Activated CD8-positive, alpha-beta T cell treated with anti-CD3 and anti-CD28 coated beads for 36 hours (primary cell): Measurements from ENCODE around the gene PNPLA5. TPM values are rescaled to one million over a fixed set of nuclear protein-coding genes. Genes with fewer than 3 reads are reported as not detected.

Source experiments
- ATAC-seq: fragments of 200-7000 bp; cut with Tn5 transposase; one replicate; pipeline ENCODE4 v1.10.0; 2021; ENCODE audit warnings: mild to moderate bottlenecking, moderate library complexity
- CTCF ChIA-PET: fragments of 350-600 bp; sonication (Branson Sonifier 250); formaldehyde crosslinking; loops from one replicate; lab custom pipeline; 2021; ENCODE audit warnings: antibody characterized with exemption; lab: Charles Lee
- POLR2A ChIA-PET: fragments of 350-600 bp; sonication (Branson Sonifier 250); formaldehyde crosslinking; loops from one replicate; lab custom pipeline; 2021; ENCODE audit warnings: antibody characterized with exemption; lab: Charles Lee
- DNase-seq: peaks from one replicate; pipeline ENCODE4 v3.0.0-alpha.2; 2020
- H3K27ac Mint-ChIP-seq: one replicate; pipeline ENCODE4 v1.8.0; 2021; ENCODE audit warnings: mild to moderate bottlenecking, mixed read lengths
- H3K27me3 Mint-ChIP-seq: one replicate; pipeline ENCODE4 v1.8.0; 2021; ENCODE audit warnings: mixed read lengths
- H3K36me3 Mint-ChIP-seq: one replicate; pipeline ENCODE4 v1.8.0; 2021; ENCODE audit warnings: low read depth, mixed read lengths
- H3K4me1 Mint-ChIP-seq: one replicate; pipeline ENCODE4 v1.8.0; 2021; ENCODE audit warnings: low read depth, mixed read lengths
- H3K4me3 Mint-ChIP-seq: one replicate; pipeline ENCODE4 v1.8.0; 2021; ENCODE audit warnings: mild to moderate bottlenecking, moderate library complexity, mixed read lengths
- H3K9me3 Mint-ChIP-seq: one replicate; pipeline ENCODE4 v1.8.0; 2021; ENCODE audit warnings: mixed read lengths
- intact Hi-C: fragments of 100-400 bp; cut with micrococcal nuclease; formaldehyde crosslinking; loops from one replicate; pipeline ENCODE4 v1.10.0; 2022
- total RNA-seq, 2 experiments: library from RNA; stranded (reverse); gene quantifications; one replicate each; pipeline ENCODE4 v1.2.3, GENCODE V29; 2021
- TF ChIP-seq, protein P1 (sequence below): fragments of 200-600 bp; IDR thresholded peaks from one replicate; pipeline ENCODE4 v1.8.0; 2022; ENCODE audit warnings: antibody characterized with exemption, mild to moderate bottlenecking

The PNPLA5 gene
- total RNA-seq, 2 experiments from 2014 or later: not detected

DNA sequence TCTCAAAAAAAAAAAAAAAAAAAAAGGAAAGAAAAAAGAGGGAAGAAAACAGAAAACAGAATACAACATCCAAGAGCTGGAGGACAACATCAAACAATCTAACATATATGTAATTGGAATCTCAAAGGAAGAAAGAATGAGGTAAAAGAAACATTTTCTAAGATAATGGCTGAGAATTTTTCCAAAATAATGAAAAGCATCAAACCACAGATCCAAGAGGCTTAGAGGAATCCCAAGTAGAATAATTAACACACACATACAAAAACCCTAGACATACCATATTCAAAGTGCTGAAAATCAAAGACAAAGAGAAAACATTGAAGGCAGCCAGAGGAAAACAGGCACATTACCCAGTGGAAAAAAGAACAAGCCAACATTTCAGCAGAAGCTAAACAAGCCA, 34.4 kb downstream of the PNPLA5 start:
- Mint-ChIP-seq H3K27ac (no peak overlapping the region), H3K27me3 (peaks cover 21% of the 10 kb centered on the region), H3K4me1 (no peaks in the 10 kb centered on the region), H3K9me3 (peaks cover 6% of the 10 kb centered on the region), H3K4me3 (no peak overlapping the region), H3K36me3 (no peaks in the 10 kb centered on the region)
- TF ChIP-seq, protein P1, sequence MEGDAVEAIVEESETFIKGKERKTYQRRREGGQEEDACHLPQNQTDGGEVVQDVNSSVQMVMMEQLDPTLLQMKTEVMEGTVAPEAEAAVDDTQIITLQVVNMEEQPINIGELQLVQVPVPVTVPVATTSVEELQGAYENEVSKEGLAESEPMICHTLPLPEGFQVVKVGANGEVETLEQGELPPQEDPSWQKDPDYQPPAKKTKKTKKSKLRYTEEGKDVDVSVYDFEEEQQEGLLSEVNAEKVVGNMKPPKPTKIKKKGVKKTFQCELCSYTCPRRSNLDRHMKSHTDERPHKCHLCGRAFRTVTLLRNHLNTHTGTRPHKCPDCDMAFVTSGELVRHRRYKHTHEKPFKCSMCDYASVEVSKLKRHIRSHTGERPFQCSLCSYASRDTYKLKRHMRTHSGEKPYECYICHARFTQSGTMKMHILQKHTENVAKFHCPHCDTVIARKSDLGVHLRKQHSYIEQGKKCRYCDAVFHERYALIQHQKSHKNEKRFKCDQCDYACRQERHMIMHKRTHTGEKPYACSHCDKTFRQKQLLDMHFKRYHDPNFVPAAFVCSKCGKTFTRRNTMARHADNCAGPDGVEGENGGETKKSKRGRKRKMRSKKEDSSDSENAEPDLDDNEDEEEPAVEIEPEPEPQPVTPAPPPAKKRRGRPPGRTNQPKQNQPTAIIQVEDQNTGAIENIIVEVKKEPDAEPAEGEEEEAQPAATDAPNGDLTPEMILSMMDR: no peak
- intact Hi-C loops: no loop called here
- POLR2A ChIA-PET: no interaction called here
- CTCF ChIA-PET: no interaction called here
- ATAC-seq (no peak), DNase-seq (no peak)

DNA sequence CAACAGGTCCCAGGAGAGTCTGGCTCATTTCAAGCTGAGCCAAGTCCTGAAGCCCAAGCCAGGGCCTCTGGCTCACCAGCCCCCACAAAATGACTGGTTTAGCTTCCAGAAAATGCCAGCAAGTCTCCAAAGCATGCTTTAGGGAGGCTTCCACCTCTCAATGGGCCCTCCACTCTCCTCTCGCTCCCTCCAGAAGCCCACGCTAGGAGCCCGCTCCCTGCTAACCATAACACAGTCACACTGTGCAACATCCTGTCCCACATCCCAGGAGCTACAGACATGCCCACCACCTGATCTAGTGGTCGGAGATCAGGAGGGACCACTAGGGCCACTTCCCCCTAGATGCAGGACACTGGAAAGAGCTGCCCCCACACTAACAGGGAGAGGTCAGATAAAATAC, 36.4 kb downstream of the PNPLA5 start:
- ATAC-seq: no peak
- CTCF ChIA-PET: no interaction called here
- peaks cover 16% of the 10 kb centered on the region for H3K27me3 Mint-ChIP-seq
- no peaks in the 10 kb centered on the region for H3K4me1 Mint-ChIP-seq
- no peak overlapping the region for H3K27ac Mint-ChIP-seq
- no peak overlapping the region for H3K4me3 Mint-ChIP-seq
- intact Hi-C loops: no loop called here
- peaks cover 6% of the 10 kb centered on the region for H3K9me3 Mint-ChIP-seq
- H3K36me3 Mint-ChIP-seq: no peaks in the 10 kb centered on the region
- TF ChIP-seq, protein P1: no peak
- DNase-seq: no peak
- POLR2A ChIA-PET: no interaction called here

DNA sequence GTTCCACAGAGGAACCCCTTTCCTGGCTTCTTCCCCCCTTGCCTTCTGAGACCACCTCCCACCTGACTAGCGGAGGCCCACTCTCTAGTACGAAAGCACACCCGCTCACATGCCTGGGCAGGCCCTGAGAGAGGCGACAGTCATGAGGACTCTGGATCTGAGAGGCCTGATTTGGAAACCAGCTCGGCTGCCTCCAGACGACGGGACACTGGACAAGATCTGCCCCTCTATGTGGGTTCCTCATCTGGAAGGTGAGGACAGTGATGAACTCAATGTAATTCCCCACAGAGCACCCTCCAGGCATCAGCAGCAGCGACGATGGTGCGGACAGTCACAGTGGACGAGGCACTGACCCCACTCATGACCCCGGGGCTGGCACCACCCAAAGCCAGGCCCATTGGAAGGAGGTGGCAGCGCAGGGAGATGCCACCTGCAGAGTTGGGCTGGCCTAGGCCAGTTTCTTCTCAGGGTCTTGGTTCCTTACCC, 37.0 kb downstream of the PNPLA5 start:
- peaks cover 6% of the 10 kb centered on the region for H3K9me3 Mint-ChIP-seq
- TF ChIP-seq, protein P1: no peak
- H3K4me3 Mint-ChIP-seq: no peak overlapping the region
- no peaks in the 10 kb centered on the region for H3K4me1 Mint-ChIP-seq
- peaks cover 16% of the 10 kb centered on the region for H3K27me3 Mint-ChIP-seq
- ChIA-PET CTCF (no interaction called here), POLR2A (no interaction called here)
- no peak overlapping the region for H3K27ac Mint-ChIP-seq
- no peaks in the 10 kb centered on the region for H3K36me3 Mint-ChIP-seq
- ATAC-seq (no peak), DNase-seq (no peak)
- intact Hi-C loops: no loop called here

DNA sequence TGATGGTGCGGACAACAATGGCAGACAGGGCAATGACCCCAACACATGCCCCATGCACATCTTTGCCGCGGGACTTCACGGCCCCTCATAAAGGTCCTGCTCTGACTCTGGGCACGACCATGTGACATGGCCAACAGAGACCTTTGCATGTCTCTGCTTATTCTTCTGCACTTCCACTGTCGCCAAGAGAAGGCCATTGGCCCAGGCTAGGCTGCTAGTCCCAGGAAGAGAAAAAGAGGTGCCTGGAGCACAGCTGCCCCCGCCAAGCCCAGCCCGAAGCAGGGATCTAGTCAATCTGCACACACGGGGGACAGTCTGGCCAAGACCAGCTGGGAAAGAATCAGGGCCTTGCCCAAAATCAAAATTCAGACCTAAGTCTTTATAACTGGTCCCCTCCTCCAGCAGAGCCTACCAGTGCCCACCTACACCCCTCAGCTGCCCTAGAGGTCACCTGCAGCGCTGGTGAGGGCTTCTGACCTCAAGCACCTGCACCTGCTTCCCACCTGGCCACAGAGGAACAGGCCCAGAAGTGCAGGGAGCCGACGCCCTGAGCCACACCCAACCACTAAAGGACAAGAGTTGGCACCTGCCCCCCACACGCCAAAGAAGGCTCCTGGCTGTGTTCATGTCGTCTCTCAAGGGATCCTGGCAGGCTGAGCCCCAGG, 37.6 kb downstream of the PNPLA5 start:
- no peak overlapping the region for H3K4me3 Mint-ChIP-seq
- H3K9me3 Mint-ChIP-seq: peaks cover 6% of the 10 kb centered on the region
- no peak overlapping the region for H3K27ac Mint-ChIP-seq
- TF ChIP-seq, protein P1: no peak
- no peaks in the 10 kb centered on the region for H3K4me1 Mint-ChIP-seq
- intact Hi-C loops: no loop called here
- POLR2A ChIA-PET: no interaction called here
- no peak for DNase-seq
- H3K27me3 Mint-ChIP-seq: peaks cover 16% of the 10 kb centered on the region
- CTCF ChIA-PET: no interaction called here
- no peak for ATAC-seq
- no peaks in the 10 kb centered on the region for H3K36me3 Mint-ChIP-seq

DNA sequence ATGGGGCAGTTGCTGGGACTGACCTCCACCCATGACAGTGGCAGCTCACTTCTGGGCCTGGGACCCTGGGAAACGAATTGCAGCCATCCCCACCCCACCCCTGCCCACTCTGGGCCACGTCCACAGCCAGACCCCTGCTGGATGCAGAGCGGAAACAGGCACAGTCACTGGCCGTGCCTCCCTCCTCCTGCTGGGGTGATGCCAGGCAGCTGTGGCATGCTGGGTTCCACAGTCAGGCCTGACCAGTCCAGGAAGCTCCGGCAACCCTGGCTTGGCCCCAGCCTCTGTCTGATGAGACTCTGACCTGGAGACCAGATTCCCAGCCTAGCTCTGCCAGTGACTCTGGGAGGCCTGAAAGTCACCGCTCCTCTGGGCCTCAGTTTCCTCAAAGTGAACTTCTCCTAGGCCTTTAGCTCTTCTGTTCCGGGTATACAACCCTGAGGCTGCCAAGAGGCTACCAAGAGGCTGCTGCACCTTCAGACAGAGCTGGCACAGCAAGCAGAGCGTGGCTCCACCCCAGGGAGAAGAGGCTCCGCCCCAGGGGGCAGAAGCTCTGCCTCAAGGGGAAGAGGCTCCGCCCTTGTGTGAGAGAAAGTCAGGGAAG, 38.4 kb downstream of the PNPLA5 start:
- no peaks in the 10 kb centered on the region for H3K36me3 Mint-ChIP-seq
- peaks cover 6% of the 10 kb centered on the region for H3K9me3 Mint-ChIP-seq
- no peaks in the 10 kb centered on the region for H3K4me1 Mint-ChIP-seq
- ChIA-PET POLR2A (no interaction called here), CTCF (no interaction called here)
- no peak overlapping the region for H3K4me3 Mint-ChIP-seq
- DNase-seq (no peak), ATAC-seq (no peak)
- TF ChIP-seq, protein P1: no peak
- H3K27me3 Mint-ChIP-seq: peaks cover 13% of the 10 kb centered on the region
- intact Hi-C loops: no loop called here
- H3K27ac Mint-ChIP-seq: no peak overlapping the region
